B cell (primary cell): Measurements from ENCODE around the gene VWA1.

Source experiments
- CTCF ChIP-seq: fragments of 200-600 bp; IDR thresholded peaks from one replicate; pipeline ENCODE4 v1.8.0; 2022; ENCODE audit warnings: antibody characterized with exemption, mild to moderate bottlenecking
- EZH2 ChIP-seq: IDR thresholded peaks from 2 replicates; pipeline ENCODE4 v1.6.1; 2012; ENCODE audit warnings: borderline replicate concordance, low read depth, mild to moderate bottlenecking, moderate library complexity, low read length; ENCODE audit not compliant: insufficient read depth, poor library complexity, severe bottlenecking

DNA sequence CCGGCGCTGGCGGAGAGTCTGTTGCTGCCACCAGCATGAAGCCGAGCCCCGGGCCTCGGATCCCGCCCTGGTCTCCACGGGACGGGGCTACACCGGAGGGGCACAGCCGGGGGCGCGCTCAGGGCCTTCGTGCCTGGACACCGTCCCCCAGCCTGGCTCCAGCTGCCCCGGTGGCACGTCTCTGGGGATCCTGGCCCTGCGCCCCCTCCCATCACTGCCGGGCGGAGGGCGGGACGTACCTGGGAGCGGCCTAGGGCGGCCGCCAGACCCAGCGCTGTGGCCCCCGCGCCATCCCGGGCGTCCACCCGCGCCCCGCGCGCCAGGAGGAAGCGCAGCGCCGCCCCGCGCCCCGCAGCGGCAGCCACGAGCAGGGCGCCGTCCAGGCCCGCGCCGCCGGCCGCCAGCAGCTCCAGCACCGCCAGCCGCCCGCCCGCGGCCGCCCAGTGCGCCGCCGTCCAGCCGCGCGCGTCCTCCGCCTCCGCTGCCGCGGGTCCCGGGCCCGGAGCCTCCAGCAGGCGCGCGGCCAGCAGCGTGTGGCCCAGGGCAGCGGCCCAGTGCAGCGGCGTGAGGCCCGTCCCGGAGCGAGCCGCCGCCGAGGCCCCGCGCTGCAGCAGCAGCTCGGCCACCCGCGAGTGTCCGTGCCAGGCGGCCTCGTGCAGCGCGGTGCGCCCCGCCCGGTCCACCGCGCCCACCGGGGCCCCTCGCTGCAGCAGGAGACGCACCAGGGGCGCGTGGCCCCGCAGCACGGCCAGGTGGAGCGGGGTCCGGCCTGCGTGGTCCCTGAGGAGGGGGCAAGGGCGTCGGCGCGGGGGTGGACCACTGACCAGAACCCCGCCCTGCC, 15.5 kb upstream of the VWA1 start:
- TF ChIP-seq CTCF (no peak), EZH2 (no peak)
